OCI-LY3 (cell line): ENCODE data around the gene CHSY3.

Experiments used
- H2AFZ ChIP-seq: fragments of 200-600, 300-600 bp; shearing (Covaris generic); 2 replicates; pipeline ENCODE4 v1.6.0; 2014; ENCODE audit warnings: antibody characterized with exemption, low read depth, low read length
- H3K27ac ChIP-seq: fragments of 200-600, 300-600 bp; sonication (generic); 2 replicates; pipeline ENCODE4 v1.5.1; 2014; ENCODE audit warnings: mild to moderate bottlenecking, low read length, moderate library complexity, mixed read lengths
- H3K27me3 ChIP-seq: fragments of 200-600, 300-600 bp; sonication (generic); 2 replicates; pipeline ENCODE4 v1.6.1; 2014; ENCODE audit warnings: low read depth, low read length, mixed read lengths
- H3K36me3 ChIP-seq: fragments of 200-600, 300-600 bp; sonication (generic); replicated peaks from 2 replicates; pipeline ENCODE3; 2014; ENCODE audit warnings: low read depth, low read length, mixed read lengths
- H3K4me1 ChIP-seq: fragments of 300-600, 200-600 bp; sonication (generic); 2 replicates; pipeline ENCODE4 v1.6.1; 2014; ENCODE audit warnings: low read length, mixed read lengths
- H3K4me2 ChIP-seq: fragments of 200-600, 300-600 bp; sonication (generic); 2 replicates; pipeline ENCODE4 v1.6.1; 2014; ENCODE audit warnings: low read length, mixed read lengths
- H3K4me3 ChIP-seq: fragments of 300-600, 200-600 bp; sonication (generic); 2 replicates; pipeline ENCODE4 v1.5.1; 2014; ENCODE audit warnings: antibody characterized with exemption, mild to moderate bottlenecking, low read length, moderate library complexity
- H3K79me2 ChIP-seq: fragments of 300-600, 200-600 bp; shearing (Covaris generic); 2 replicates; pipeline ENCODE4 v1.6.1; 2014; ENCODE audit warnings: mild to moderate bottlenecking, low read length, mixed read lengths
- H3K9ac ChIP-seq: fragments of 300-600, 200-600 bp; shearing (Covaris generic); 2 replicates; pipeline ENCODE4 v1.6.0; 2014; ENCODE audit warnings: mild to moderate bottlenecking, low read length, moderate library complexity
- H3K9me3 ChIP-seq: fragments of 200-600, 300-600 bp; shearing (Covaris generic); 2 replicates; pipeline ENCODE4 v1.6.1; 2014; ENCODE audit warnings: low read length, mixed read lengths; ENCODE audit not compliant: insufficient read depth
- H4K20me1 ChIP-seq: fragments of 200-600, 300-600 bp; sonication (generic); 2 replicates; pipeline ENCODE4 v1.6.1; 2016; ENCODE audit warnings: low read length, mixed read lengths; ENCODE audit not compliant: insufficient read depth
- EZH2phosphoT487 ChIP-seq: fragments of 200-600 bp; shearing (Covaris generic); IDR thresholded peaks from 2 replicates; pipeline ENCODE4 v1.6.1; 2018; ENCODE audit warnings: antibody characterized with exemption, mixed run types, low read depth
- TF ChIP-seq, protein P1 (sequence below): fragments of 200-600, 300-600 bp; sonication (generic); IDR thresholded peaks from 2 replicates; pipeline ENCODE4 v1.5.1; 2014; ENCODE audit warnings: antibody characterized with exemption, low read length, low read depth

The CHSY3 gene

DNA sequence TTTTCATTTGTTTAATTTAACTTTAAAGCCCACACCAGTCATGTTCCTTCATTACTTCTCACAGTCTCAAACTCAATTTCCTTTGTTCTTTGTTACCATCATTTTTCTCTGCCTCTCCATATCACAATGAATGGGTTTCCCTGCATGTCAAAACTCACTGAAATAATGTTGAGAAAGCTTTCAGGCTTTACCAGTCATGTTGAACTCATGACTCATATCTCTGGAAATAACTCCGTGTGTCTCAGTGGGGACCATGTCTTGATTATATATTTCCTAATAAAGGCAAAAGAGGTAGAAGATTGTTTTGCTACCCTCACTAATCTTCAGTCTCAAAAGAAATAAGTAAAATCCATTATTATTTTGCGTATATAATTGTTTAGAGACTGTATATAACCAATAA, 231.2 kb downstream of the CHSY3 start:
- H3K36me3 ChIP-seq = no peaks in the 10 kb centered on the region
- no peaks in the 10 kb centered on the region for H3K9me3 ChIP-seq
- H3K79me2 ChIP-seq = no peaks in the 10 kb centered on the region
- H2AFZ ChIP-seq = no peak overlapping the region
- H3K27me3 ChIP-seq = peaks cover 2% of the 10 kb centered on the region; the same call in 1 of the 2 replicates
- no peak overlapping the region for H3K9ac ChIP-seq
- H3K4me1 ChIP-seq = 0 out of 2 replicates have a peak, but pooled peaks cover 4% of the 10 kb centered on the region
- H3K4me3 ChIP-seq = no peak overlapping the region
- no peak overlapping the region for H3K27ac ChIP-seq
- H4K20me1 ChIP-seq = no peaks in the 10 kb centered on the region
- no peak overlapping the region for H3K4me2 ChIP-seq
- TF ChIP-seq, protein P1, sequence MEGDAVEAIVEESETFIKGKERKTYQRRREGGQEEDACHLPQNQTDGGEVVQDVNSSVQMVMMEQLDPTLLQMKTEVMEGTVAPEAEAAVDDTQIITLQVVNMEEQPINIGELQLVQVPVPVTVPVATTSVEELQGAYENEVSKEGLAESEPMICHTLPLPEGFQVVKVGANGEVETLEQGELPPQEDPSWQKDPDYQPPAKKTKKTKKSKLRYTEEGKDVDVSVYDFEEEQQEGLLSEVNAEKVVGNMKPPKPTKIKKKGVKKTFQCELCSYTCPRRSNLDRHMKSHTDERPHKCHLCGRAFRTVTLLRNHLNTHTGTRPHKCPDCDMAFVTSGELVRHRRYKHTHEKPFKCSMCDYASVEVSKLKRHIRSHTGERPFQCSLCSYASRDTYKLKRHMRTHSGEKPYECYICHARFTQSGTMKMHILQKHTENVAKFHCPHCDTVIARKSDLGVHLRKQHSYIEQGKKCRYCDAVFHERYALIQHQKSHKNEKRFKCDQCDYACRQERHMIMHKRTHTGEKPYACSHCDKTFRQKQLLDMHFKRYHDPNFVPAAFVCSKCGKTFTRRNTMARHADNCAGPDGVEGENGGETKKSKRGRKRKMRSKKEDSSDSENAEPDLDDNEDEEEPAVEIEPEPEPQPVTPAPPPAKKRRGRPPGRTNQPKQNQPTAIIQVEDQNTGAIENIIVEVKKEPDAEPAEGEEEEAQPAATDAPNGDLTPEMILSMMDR = no peak
- TF ChIP-seq EZH2phosphoT487 = no peak

DNA sequence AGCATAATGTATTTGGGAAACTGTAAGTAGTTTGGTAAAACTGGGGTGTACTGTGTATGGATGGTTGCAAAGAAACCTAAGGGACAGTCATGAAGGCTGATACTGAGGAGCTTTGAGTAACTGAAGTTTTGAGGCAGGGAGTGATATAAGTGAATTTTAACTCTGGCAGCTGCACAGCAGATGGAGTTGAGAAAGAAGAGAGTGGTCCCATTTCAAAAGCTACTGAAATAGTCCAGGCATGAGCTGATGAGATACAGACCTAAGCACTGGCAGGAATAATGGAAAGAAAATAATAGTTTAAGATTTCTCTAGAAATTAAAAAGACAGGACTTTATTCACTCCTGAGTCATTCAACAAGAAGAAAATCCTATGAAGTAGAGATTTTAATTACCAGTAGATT, 232.0 kb downstream of the CHSY3 start:
- H2AFZ ChIP-seq = no peak overlapping the region
- H3K4me2 ChIP-seq = no peak overlapping the region
- TF ChIP-seq, protein P1 = no peak
- TF ChIP-seq EZH2phosphoT487 = no peak

DNA sequence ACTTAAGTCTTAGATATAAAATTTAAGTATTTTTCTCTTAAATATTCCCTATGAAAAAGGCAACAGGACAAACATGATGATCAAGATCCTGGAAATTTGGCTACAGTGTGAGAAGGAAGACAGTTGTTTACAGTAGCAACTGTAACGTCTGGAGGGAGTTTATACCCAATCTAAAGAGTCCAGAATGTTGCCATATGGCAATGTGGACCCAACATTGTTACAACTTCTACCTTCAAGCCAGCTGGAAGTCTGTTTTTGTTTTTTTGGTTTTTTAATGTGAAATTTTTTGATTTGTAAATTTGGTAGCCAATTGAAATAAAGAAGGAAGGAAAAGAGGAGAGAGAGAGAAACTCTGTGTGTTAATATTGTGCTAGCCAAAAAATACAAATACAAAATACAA, 233.4 kb downstream of the CHSY3 start:
- H3K4me2 ChIP-seq = no peak overlapping the region
- no peaks in the 10 kb centered on the region for H3K79me2 ChIP-seq
- H3K9me3 ChIP-seq = no peaks in the 10 kb centered on the region
- TF ChIP-seq, protein P1 = no peak
- TF ChIP-seq EZH2phosphoT487 = no peak
- H3K9ac ChIP-seq = no peak overlapping the region
- H3K27me3 ChIP-seq = peaks cover 3% of the 10 kb centered on the region; the same call in 1 of the 2 replicates
- no peaks in the 10 kb centered on the region for H4K20me1 ChIP-seq
- H3K36me3 ChIP-seq = no peaks in the 10 kb centered on the region
- H3K27ac ChIP-seq = no peak overlapping the region
- H2AFZ ChIP-seq = no peak overlapping the region
- 0 out of 2 replicates have a peak, but pooled peaks cover 4% of the 10 kb centered on the region for H3K4me1 ChIP-seq
- no peak overlapping the region for H3K4me3 ChIP-seq

More for the DNA sequence above, 232.0 kb downstream of the CHSY3 start:
- Histone ChIP-seq H3K27ac (no peak overlapping the region), H3K9me3 (no peaks in the 10 kb centered on the region), H3K36me3 (no peaks in the 10 kb centered on the region), H4K20me1 (no peaks in the 10 kb centered on the region), H3K27me3 (peaks cover 3% of the 10 kb centered on the region; the same call in 1 of the 2 replicates), H3K9ac (no peak overlapping the region), H3K4me1 (0 out of 2 replicates have a peak, but pooled peaks cover 4% of the 10 kb centered on the region), H3K79me2 (no peaks in the 10 kb centered on the region), H3K4me3 (no peak overlapping the region)

DNA sequence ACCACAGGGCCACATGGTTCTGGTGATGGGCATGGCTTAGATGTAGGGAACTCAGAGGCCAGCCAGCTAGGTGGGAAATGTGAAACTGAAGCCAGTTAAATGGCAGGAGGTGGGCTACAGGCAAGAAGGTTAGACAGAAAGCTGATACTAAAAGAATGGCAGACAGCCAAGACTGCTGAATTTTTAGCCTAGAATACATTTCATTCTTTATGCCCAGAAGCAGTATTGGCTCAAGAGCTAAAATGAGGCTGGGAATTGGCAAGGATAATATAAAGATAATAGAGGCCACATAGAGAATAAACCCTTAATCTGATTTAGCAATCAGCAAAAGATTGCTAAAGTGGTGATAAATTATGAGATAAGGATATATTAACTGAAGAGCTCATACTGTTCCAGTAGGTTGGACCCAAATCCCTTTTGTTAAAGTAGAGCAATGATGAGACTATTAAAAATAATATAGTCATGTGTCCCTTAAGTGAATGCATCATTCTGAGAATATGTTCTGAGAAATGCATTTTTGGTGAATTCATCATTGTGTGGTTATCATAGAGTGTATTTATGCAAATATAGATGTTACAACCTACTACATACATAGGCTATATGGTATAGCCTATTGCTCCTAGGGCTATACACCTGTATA, 234.3 kb downstream of the CHSY3 start:
- no peaks in the 10 kb centered on the region for H4K20me1 ChIP-seq
- TF ChIP-seq, protein P1 = no peak
- no peak for TF ChIP-seq EZH2phosphoT487
- H3K4me3 ChIP-seq = no peak overlapping the region
- H3K9ac ChIP-seq = no peak overlapping the region
- H3K4me1 ChIP-seq = 0 out of 2 replicates have a peak, but pooled peaks cover 4% of the 10 kb centered on the region
- H3K27me3 ChIP-seq = peaks cover 3% of the 10 kb centered on the region; the same call in 1 of the 2 replicates
- no peaks in the 10 kb centered on the region for H3K79me2 ChIP-seq
- no peaks in the 10 kb centered on the region for H3K9me3 ChIP-seq
- H3K27ac ChIP-seq = no peak overlapping the region
- no peak overlapping the region for H2AFZ ChIP-seq
- no peaks in the 10 kb centered on the region for H3K36me3 ChIP-seq
- H3K4me2 ChIP-seq = no peak overlapping the region
